Neural progenitor cell (in vitro differentiated cells): ENCODE results near the gene MACROD2. TPM values are rescaled to one million over a fixed set of nuclear protein-coding genes. Genes with fewer than 3 reads are reported as not detected.

Source experiments
- DNase-seq: peaks from one replicate; pipeline ENCODE4 v3.0.0-alpha.2; 2016; ENCODE audit warnings: low spot score
- H2AFZ ChIP-seq: fragments of 200-600 bp; sonication (generic); replicated peaks from 2 replicates; pipeline ENCODE4 v1.6.1; 2016; ENCODE audit warnings: antibody characterized with exemption
- H3F3A ChIP-seq: fragments of 200-600 bp; sonication (generic); 2 replicates; pipeline ENCODE4 v1.6.1; 2016; ENCODE audit warnings: antibody characterized with exemption, low read depth
- H3K27ac ChIP-seq: fragments of 200-600 bp; sonication (generic); 2 replicates; pipeline ENCODE4 v1.5.1; 2016; ENCODE audit warnings: mild to moderate bottlenecking
- H3K27me3 ChIP-seq: fragments of 200-600 bp; sonication (generic); 2 replicates; pipeline ENCODE4 v1.6.1; 2016; ENCODE audit warnings: mild to moderate bottlenecking, moderate library complexity
- H3K36me3 ChIP-seq: fragments of 200-600 bp; sonication (generic); 2 replicates; pipeline ENCODE4 v1.5.1; 2016
- H3K4me1 ChIP-seq: fragments of 200-600 bp; sonication (generic); 2 replicates; pipeline ENCODE4 v1.6.1; 2016; ENCODE audit warnings: mixed run types
- H3K4me2 ChIP-seq: fragments of 200-600 bp; sonication (generic); 2 replicates; pipeline ENCODE4 v1.6.1; 2016
- H3K4me3 ChIP-seq: fragments of 200-600 bp; sonication (generic); 2 replicates; pipeline ENCODE4 v1.5.1; 2016
- H3K79me2 ChIP-seq: fragments of 200-600 bp; sonication (generic); 2 replicates; pipeline ENCODE4 v1.6.1; 2016; ENCODE audit warnings: low read depth
- H3K9ac ChIP-seq: fragments of 200-600 bp; sonication (generic); 2 replicates; pipeline ENCODE4 v1.6.1; 2016
- H3K9me3 ChIP-seq: fragments of 200-600 bp; sonication (generic); 2 replicates; pipeline ENCODE4 v1.5.1; 2016; ENCODE audit warnings: low read depth
- H4K20me1 ChIP-seq: fragments of 200-600 bp; sonication (generic); 2 replicates; pipeline ENCODE4 v1.6.1; 2016; ENCODE audit warnings: low read depth
- H3K27ac Mint-ChIP-seq: 3 replicates; pipeline ENCODE4 v1.8.0; 2021; ENCODE audit warnings: mixed read lengths
- H3K27me3 Mint-ChIP-seq: 2 replicates; pipeline ENCODE4 v1.8.0; 2022; ENCODE audit warnings: low read depth, mild to moderate bottlenecking, inconsistent platforms, moderate library complexity, mixed read lengths; ENCODE audit not compliant: insufficient read depth
- H3K36me3 Mint-ChIP-seq: 3 replicates; pipeline ENCODE4 v1.8.0; 2021; ENCODE audit warnings: mixed read lengths
- H3K4me1 Mint-ChIP-seq: 3 replicates; pipeline ENCODE4 v1.8.0; 2021; ENCODE audit warnings: mixed read lengths
- H3K4me3 Mint-ChIP-seq: 3 replicates; pipeline ENCODE4 v1.8.0; 2021; ENCODE audit warnings: mild to moderate bottlenecking, moderate library complexity, mixed read lengths
- H3K9me3 Mint-ChIP-seq: 3 replicates; pipeline ENCODE4 v1.8.0; 2020; ENCODE audit warnings: mixed read lengths
- EZH2 ChIP-seq: fragments of 200-600 bp; sonication (generic); IDR thresholded peaks from 2 replicates; pipeline ENCODE4 v1.6.1; 2017; ENCODE audit warnings: antibody characterized with exemption, mild to moderate bottlenecking, moderate library complexity
- EZH2phosphoT487 ChIP-seq: fragments of 200-600 bp; sonication (generic); IDR thresholded peaks from 2 replicates; pipeline ENCODE4 v1.6.1; 2017; ENCODE audit warnings: antibody characterized with exemption
- total RNA-seq: library from RNA; depleted of rRNA; stranded (reverse); fragments of >200 nt; gene quantifications from 2 replicates; pipeline ENCODE4 v1.2.3, GENCODE V29; 2015; ENCODE audit warnings: low replicate concordance
- TF ChIP-seq, protein P1 (sequence below): fragments of 200-600 bp; sonication (generic); IDR thresholded peaks from 2 replicates; pipeline ENCODE4 v1.5.1; 2017; ENCODE audit warnings: antibody characterized with exemption, mild to moderate bottlenecking

Gene MACROD2
- total RNA-seq, 1 donor from 2014 or later = 11.9 TPM

DNA sequence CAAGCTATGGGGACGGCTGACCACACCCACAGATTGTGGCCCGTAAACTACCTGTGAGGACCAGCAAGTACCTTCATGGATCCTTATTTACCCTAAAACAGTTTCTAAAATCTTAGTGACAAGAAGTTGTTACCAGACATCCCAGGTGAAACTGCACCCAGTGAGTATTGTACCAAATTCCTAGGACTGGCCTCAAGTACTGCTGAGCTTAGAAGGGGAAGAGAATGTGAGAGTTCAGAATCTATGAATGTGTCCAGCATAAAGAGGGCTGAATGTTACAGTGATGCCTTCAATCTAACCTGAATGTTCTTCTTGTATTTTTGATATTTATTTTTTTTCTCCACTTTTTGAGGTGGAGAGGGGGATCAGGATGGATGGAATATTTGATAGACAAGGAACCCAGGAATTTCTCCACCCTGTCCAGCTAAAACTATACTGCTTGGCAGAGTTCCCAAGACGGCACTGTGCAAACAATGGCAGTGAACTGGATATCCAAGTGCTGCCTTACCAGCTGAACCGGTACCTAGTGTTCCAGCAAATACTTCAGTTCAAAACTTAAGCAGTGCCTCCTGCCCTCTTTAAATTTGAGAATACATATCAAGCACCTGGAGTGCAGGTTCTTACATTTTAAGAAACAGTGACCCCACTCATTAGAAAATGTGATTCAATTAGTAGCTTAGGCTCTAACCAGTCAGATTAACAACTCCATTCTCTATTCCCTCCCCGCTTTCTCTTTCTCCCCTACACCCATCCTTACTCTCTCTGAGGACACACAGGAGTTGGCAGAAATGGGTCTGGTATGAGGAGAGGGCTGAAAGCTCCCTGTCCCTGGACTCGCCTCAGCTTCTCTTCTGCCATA, 769.4 kb downstream of the MACROD2 start:
- Mint-ChIP-seq H3K27me3 (peaks cover 4% of the 10 kb centered on the region), H3K27ac (peak overlapping the region; percentile 4), H3K36me3 (no peaks in the 10 kb centered on the region), H3K4me1 (peaks cover 3% of the 10 kb centered on the region), H3K4me3 (no peak overlapping the region), H3K9me3 (peaks cover 2% of the 10 kb centered on the region)
- Histone ChIP-seq H3K4me1 (no peaks in the 10 kb centered on the region), H3K79me2 (no peaks in the 10 kb centered on the region), H3F3A (no peaks in the 10 kb centered on the region), H3K4me3 (no peak overlapping the region), H3K4me2 (no peak overlapping the region), H4K20me1 (no peaks in the 10 kb centered on the region), H3K27me3 (no peaks in the 10 kb centered on the region), H3K9me3 (no peaks in the 10 kb centered on the region), H3K27ac (no peak overlapping the region), H2AFZ (no peak overlapping the region), H3K9ac (no peak overlapping the region), H3K36me3 (no peaks in the 10 kb centered on the region)
- no peak for TF ChIP-seq EZH2
- TF ChIP-seq EZH2phosphoT487 = no peak
- TF ChIP-seq, protein P1, sequence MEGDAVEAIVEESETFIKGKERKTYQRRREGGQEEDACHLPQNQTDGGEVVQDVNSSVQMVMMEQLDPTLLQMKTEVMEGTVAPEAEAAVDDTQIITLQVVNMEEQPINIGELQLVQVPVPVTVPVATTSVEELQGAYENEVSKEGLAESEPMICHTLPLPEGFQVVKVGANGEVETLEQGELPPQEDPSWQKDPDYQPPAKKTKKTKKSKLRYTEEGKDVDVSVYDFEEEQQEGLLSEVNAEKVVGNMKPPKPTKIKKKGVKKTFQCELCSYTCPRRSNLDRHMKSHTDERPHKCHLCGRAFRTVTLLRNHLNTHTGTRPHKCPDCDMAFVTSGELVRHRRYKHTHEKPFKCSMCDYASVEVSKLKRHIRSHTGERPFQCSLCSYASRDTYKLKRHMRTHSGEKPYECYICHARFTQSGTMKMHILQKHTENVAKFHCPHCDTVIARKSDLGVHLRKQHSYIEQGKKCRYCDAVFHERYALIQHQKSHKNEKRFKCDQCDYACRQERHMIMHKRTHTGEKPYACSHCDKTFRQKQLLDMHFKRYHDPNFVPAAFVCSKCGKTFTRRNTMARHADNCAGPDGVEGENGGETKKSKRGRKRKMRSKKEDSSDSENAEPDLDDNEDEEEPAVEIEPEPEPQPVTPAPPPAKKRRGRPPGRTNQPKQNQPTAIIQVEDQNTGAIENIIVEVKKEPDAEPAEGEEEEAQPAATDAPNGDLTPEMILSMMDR = no peak
- no peak for DNase-seq

DNA sequence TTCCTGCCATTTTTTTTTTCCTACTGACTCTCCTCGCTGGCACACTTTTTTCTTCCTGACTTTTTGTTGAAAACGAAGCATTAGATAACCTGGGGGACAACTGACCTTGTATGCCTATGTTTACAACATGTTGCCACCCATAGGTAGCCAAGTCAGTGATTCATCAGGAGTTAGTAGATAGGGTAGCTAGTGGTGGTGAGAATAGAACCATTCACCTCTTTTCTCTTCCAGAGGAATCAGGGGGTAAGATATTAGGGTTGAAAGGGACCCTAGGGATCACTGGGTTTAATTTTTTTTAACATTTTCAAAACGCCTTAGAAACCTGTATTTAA, 770.0 kb downstream of the MACROD2 start:
- Mint-ChIP-seq H3K4me3 (no peak overlapping the region), H3K4me1 (peaks cover 3% of the 10 kb centered on the region), H3K27ac (peak overlapping the region; percentile 4), H3K27me3 (peaks cover 4% of the 10 kb centered on the region), H3K9me3 (peaks cover 2% of the 10 kb centered on the region), H3K36me3 (no peaks in the 10 kb centered on the region)
- Histone ChIP-seq H3K9ac (no peak overlapping the region), H2AFZ (no peak overlapping the region), H3K79me2 (no peaks in the 10 kb centered on the region), H3K4me1 (no peaks in the 10 kb centered on the region), H3K36me3 (no peaks in the 10 kb centered on the region), H3K4me3 (no peak overlapping the region), H3F3A (no peaks in the 10 kb centered on the region), H3K27me3 (no peaks in the 10 kb centered on the region), H3K27ac (no peak overlapping the region), H3K4me2 (no peak overlapping the region), H3K9me3 (no peaks in the 10 kb centered on the region), H4K20me1 (no peaks in the 10 kb centered on the region)
- TF ChIP-seq EZH2 (no peak), EZH2phosphoT487 (no peak)
- TF ChIP-seq, protein P1 = no peak
- no peak for DNase-seq

DNA sequence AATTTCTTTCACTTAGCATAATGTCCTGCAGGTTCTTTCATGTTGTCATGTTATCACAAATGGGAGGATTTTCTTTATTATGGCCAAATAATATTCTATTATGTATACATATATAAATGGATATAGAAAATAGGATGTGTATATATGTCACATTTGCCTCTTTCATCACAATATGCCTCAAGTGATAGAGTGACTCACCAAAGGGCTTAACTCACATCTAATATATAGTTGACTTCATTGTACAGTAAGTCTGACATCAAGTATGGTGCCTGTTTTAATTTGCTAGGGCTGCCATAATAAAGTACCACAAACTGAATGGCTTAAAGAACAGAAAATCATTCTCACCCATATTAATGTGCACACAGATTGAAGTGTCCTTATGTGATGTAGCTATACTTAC, 778.2 kb downstream of the MACROD2 start:
- Histone ChIP-seq H3K9me3 (no peaks in the 10 kb centered on the region), H3K4me3 (no peak overlapping the region), H3K79me2 (no peaks in the 10 kb centered on the region), H3K4me1 (no peaks in the 10 kb centered on the region), H4K20me1 (no peaks in the 10 kb centered on the region), H3F3A (no peaks in the 10 kb centered on the region), H3K27me3 (no peaks in the 10 kb centered on the region), H2AFZ (no peak overlapping the region), H3K27ac (no peak overlapping the region), H3K36me3 (no peaks in the 10 kb centered on the region), H3K9ac (no peak overlapping the region), H3K4me2 (no peak overlapping the region)
- H3K27me3 Mint-ChIP-seq = no peaks in the 10 kb centered on the region
- H3K4me1 Mint-ChIP-seq = no peaks in the 10 kb centered on the region
- H3K36me3 Mint-ChIP-seq = no peaks in the 10 kb centered on the region
- H3K4me3 Mint-ChIP-seq = no peak overlapping the region
- H3K9me3 Mint-ChIP-seq = peaks cover 6% of the 10 kb centered on the region
- no peak for TF ChIP-seq EZH2
- TF ChIP-seq, protein P1 = no peak
- no peak overlapping the region for H3K27ac Mint-ChIP-seq
- no peak for DNase-seq
